IPS-NIHi7 (cell line): ENCODE results near the gene TMEM204.
A peak's percentile ranks its signal among the peaks of the same experiment; 100 is the strongest.

ENCODE experiments used
- DNase-seq: peaks from one replicate; pipeline ENCODE4 v3.0.0; 2012; ENCODE audit warnings: mixed read lengths; ENCODE audit errors: extremely low spot score

The TMEM204 gene

GRCh38 chr16:1533443-1533951 is at the start of gene TMEM204:
TMEM204 (plus strand) TSS chr16:1533666; CDS start chr16:1534276, 610 bp downstream.
- DNase-seq = peak; percentile 58

GRCh38 chr16:1485847-1486496 is 47.5 kb upstream of the TMEM204 start:
- DNase-seq = no peak

- no peak for DNase-seq
Observed at GRCh38 chr16:1486551-1487390, 46.7 kb upstream of the TMEM204 start.

- DNase-seq = no peak
Observed at GRCh38 chr16:1487395-1488053, 45.9 kb upstream of the TMEM204 start.

- no peak for DNase-seq
Observed at GRCh38 chr16:1488054-1488601, 45.3 kb upstream of the TMEM204 start.

GRCh38 chr16:1488619-1489018 is 44.8 kb upstream of the TMEM204 start, which contains the start of gene PTX4:
PTX4 (minus strand) TSS chr16:1488944; CDS start chr16:1488909, 35 bp downstream.
- no peak for DNase-seq

GRCh38 chr16:1489077-1489476 is 44.4 kb upstream of the TMEM204 start:
- no peak for DNase-seq

GRCh38 chr16:1491327-1491726 is 42.1 kb upstream of the TMEM204 start:
- DNase-seq = no peak

- no peak for DNase-seq
Observed at GRCh38 chr16:1492082-1492922, 41.2 kb upstream of the TMEM204 start.

GRCh38 chr16:1492923-1493745 is 40.3 kb upstream of the TMEM204 start, which contains the start of gene TELO2:
TELO2 (plus strand) TSS chr16:1493360; CDS start chr16:1494282, 922 bp downstream.
- DNase-seq = peak; percentile 98

GRCh38 chr16:1493746-1494094 is 39.7 kb upstream of the TMEM204 start:
- no peak for DNase-seq

- peak; percentile 69 for DNase-seq
Observed at GRCh38 chr16:1494129-1494640, 39.3 kb upstream of the TMEM204 start.

GRCh38 chr16:1494711-1495110 is 38.8 kb upstream of the TMEM204 start:
- DNase-seq = no peak

- no peak for DNase-seq
Observed at GRCh38 chr16:1495211-1495888, 38.1 kb upstream of the TMEM204 start.

GRCh38 chr16:1495889-1496262 is 37.6 kb upstream of the TMEM204 start:
- no peak for DNase-seq

- no peak for DNase-seq
Observed at GRCh38 chr16:1496464-1496863, 37.0 kb upstream of the TMEM204 start.

- no peak for DNase-seq
Observed at GRCh38 chr16:1497014-1497598, 36.4 kb upstream of the TMEM204 start.

GRCh38 chr16:1498899-1499676 is 34.4 kb upstream of the TMEM204 start:
- DNase-seq = no peak
